WTC11 (cell line): Measurements from ENCODE around the gene INSL3. TPM values are rescaled to one million over a fixed set of nuclear protein-coding genes. Genes with fewer than 3 reads are reported as not detected.
"Not testable (repeated sequence)": the region's sequence is repeated elsewhere in the genome, so short reads cannot be mapped to it uniquely, and the experiment has no call there.

Experiments used
- ATAC-seq: fragments of 200-7000 bp; cut with Tn5 transposase; 2 replicates; pipeline ENCODE4 v1.10.0; 2021; ENCODE audit warnings: mild to moderate bottlenecking, moderate library complexity
- CTCF ChIA-PET: fragments of 300-600 bp; sonication (Branson Sonifier 250); formaldehyde crosslinking; loops from one replicate; lab custom pipeline; 2021; ENCODE audit warnings: antibody characterized with exemption; lab: Charles Lee
- POLR2A ChIA-PET: fragments of 350-600 bp; sonication (Branson Sonifier 250); formaldehyde crosslinking; loops from one replicate; lab custom pipeline; 2021; ENCODE audit warnings: antibody characterized with exemption; lab: Charles Lee
- DNase-seq: peaks from one replicate; pipeline ENCODE4 v3.0.0; 2021; ENCODE audit warnings: low spot score
- H3K27ac Mint-ChIP-seq: 2 replicates; pipeline ENCODE4 v1.8.0; 2021; ENCODE audit warnings: mixed read lengths
- H3K27me3 Mint-ChIP-seq: 2 replicates; pipeline ENCODE4 v1.8.0; 2021; ENCODE audit warnings: low read depth, mild to moderate bottlenecking, moderate library complexity, mixed read lengths
- H3K36me3 Mint-ChIP-seq: 2 replicates; pipeline ENCODE4 v1.8.0; 2021; ENCODE audit warnings: mixed read lengths
- H3K4me1 Mint-ChIP-seq: 2 replicates; pipeline ENCODE4 v1.8.0; 2022; ENCODE audit warnings: mixed read lengths
- H3K4me3 Mint-ChIP-seq: 2 replicates; pipeline ENCODE4 v1.8.0; 2021; ENCODE audit warnings: mild to moderate bottlenecking, moderate library complexity, mixed read lengths
- H3K9me3 Mint-ChIP-seq: 2 replicates; pipeline ENCODE4 v1.8.0; 2021; ENCODE audit warnings: mixed read lengths
- CBFB ChIP-seq: sonication (generic); formaldehyde crosslinking; IDR thresholded peaks from 2 replicates; pipeline ENCODE4 v1.8.1; 2022; ENCODE audit warnings: mild to moderate bottlenecking, low read depth, missing genetic modification reagents
- ELF4 ChIP-seq: sonication (generic); formaldehyde crosslinking; IDR thresholded peaks from 2 replicates; pipeline ENCODE4 v1.8.1; 2022; ENCODE audit warnings: low read depth, mild to moderate bottlenecking, moderate library complexity, missing genetic modification reagents
- FOXK1 ChIP-seq: sonication (generic); formaldehyde crosslinking; IDR thresholded peaks from 2 replicates; pipeline ENCODE4 v1.8.0; 2022; ENCODE audit warnings: mild to moderate bottlenecking, moderate library complexity, missing genetic modification reagents
- FOXP1 ChIP-seq: sonication (generic); formaldehyde crosslinking; IDR thresholded peaks from 2 replicates; pipeline ENCODE4 v1.8.0; 2022; ENCODE audit warnings: missing genetic modification reagents, mild to moderate bottlenecking, moderate library complexity, borderline replicate concordance
- GTF2I ChIP-seq: fragments of 250-450 bp; sonication (Bioruptor Pico); conservative IDR thresholded peaks from 2 replicates; pipeline ENCODE4 v1.4.0; 2021; ENCODE audit warnings: mild to moderate bottlenecking
- KAT7 ChIP-seq: sonication (generic); formaldehyde crosslinking; IDR thresholded peaks from 2 replicates; pipeline ENCODE4 v1.8.1; 2023; ENCODE audit warnings: missing genetic modification reagents, mild to moderate bottlenecking, borderline replicate concordance
- MXD4 ChIP-seq: fragments of 250-450 bp; sonication (Bioruptor Pico); IDR thresholded peaks from 2 replicates; pipeline ENCODE4 v1.8.0; 2021; ENCODE audit warnings: mild to moderate bottlenecking, moderate library complexity, borderline replicate concordance
- MYBL2 ChIP-seq: sonication (generic); formaldehyde crosslinking; IDR thresholded peaks from 2 replicates; pipeline ENCODE4 v1.8.1; 2023; ENCODE audit warnings: mild to moderate bottlenecking, moderate library complexity, missing genetic modification reagents
- PRDM15 ChIP-seq: sonication (generic); formaldehyde crosslinking; IDR thresholded peaks from 2 replicates; pipeline ENCODE4 v1.8.0; 2022; ENCODE audit warnings: missing genetic modification reagents
- SP1 ChIP-seq: sonication (generic); formaldehyde crosslinking; conservative IDR thresholded peaks from 2 replicates; pipeline ENCODE4 v1.8.1; 2022; ENCODE audit warnings: missing genetic modification reagents
- ZBTB43 ChIP-seq: sonication (generic); formaldehyde crosslinking; IDR thresholded peaks from 2 replicates; pipeline ENCODE4 v1.8.1; 2023; ENCODE audit warnings: mild to moderate bottlenecking, missing genetic modification reagents
- ZMAT4 ChIP-seq: fragments of 250-450 bp; sonication (Bioruptor Pico); IDR thresholded peaks from 2 replicates; pipeline ENCODE4 v1.9.0; 2021; ENCODE audit warnings: mild to moderate bottlenecking
- ZNF121 ChIP-seq: sonication (generic); formaldehyde crosslinking; IDR thresholded peaks from 2 replicates; pipeline ENCODE4 v1.8.0; 2023; ENCODE audit warnings: missing genetic modification reagents
- ZNF423 ChIP-seq: fragments of 250-450 bp; sonication (Bioruptor Pico); IDR thresholded peaks from 2 replicates; pipeline ENCODE4 v2.1.2; 2022; ENCODE audit warnings: mild to moderate bottlenecking, moderate library complexity
- total RNA-seq: library from RNA; stranded (reverse); gene quantifications from 3 replicates; pipeline ENCODE4 v1.2.3, GENCODE V29; 2021

INSL3 gene
- total RNA-seq, 1 experiment from 2014 or later: 0.79 TPM

- ChIA-PET POLR2A (no interaction called here), CTCF (interaction anchor here (1.2 to 2.7 kb wide), 3 partner anchors 12 to 74 kb away, joined by 3 to 6 read pairs (median 4); no protein-coding TSS in a partner anchor)
- Mint-ChIP-seq H3K36me3 (peaks cover 9% of the 10 kb centered on the region), H3K27ac (peak overlapping the region; percentile 58), H3K4me1 (peaks cover 11% of the 10 kb centered on the region), H3K27me3 (no peaks in the 10 kb centered on the region; the same call in 1 of the 2 replicates), H3K4me3 (peak overlapping the region; percentile 83), H3K9me3 (no peaks in the 10 kb centered on the region)
- DNase-seq (peak; percentile 96), ATAC-seq (peak; percentile 92)
- peak; percentile 48; the same call in 1 of the 2 replicates for TF ChIP-seq ZNF423 (CRISPR knock-in tag)
- TF ChIP-seq CBFB (CRISPR knock-in tag): no peak
- TF ChIP-seq ZBTB43 (CRISPR knock-in tag): no peak
- TF ChIP-seq MXD4 (CRISPR knock-in tag): no peak
- no peak for TF ChIP-seq ZMAT4 (CRISPR knock-in tag)
- peak; percentile 94 for TF ChIP-seq PRDM15 (CRISPR knock-in tag)
- peak; percentile 34; the same call in 1 of the 2 replicates for TF ChIP-seq MYBL2 (CRISPR knock-in tag)
- TF ChIP-seq KAT7 (CRISPR knock-in tag): no peak
- TF ChIP-seq FOXP1 (CRISPR knock-in tag): 0 out of 2 replicates have a peak, but pooled peaks have one; percentile 47
- TF ChIP-seq FOXK1 (CRISPR knock-in tag): peak; percentile 34; the same call in 1 of the 2 replicates
- peak; percentile 85 for TF ChIP-seq SP1 (CRISPR knock-in tag)
- TF ChIP-seq ELF4 (CRISPR knock-in tag): 0 out of 2 replicates have a peak, but pooled peaks have one; percentile 36
Measured at GRCh38 chr19:17778251-17778967, 42.9 kb downstream of the INSL3 start.

GRCh38 chr19:17777840-17778239 lies 43.5 kb downstream of the INSL3 start:
- H3K27ac Mint-ChIP-seq, H3K27me3 Mint-ChIP-seq, DNase-seq, ATAC-seq, H3K9me3 Mint-ChIP-seq, H3K36me3 Mint-ChIP-seq: not testable (repeated sequence)
- POLR2A ChIA-PET: interaction anchor here (0.7 kb wide), 1 partner anchor 211 kb away, joined by 8 read pairs; no protein-coding TSS in a partner anchor
- CTCF ChIA-PET: interaction anchor here (0.6 to 2.7 kb wide), 4 partner anchors 11 to 240 kb away, joined by 3 to 6 read pairs (median 5); no protein-coding TSS in a partner anchor
- Mint-ChIP-seq H3K4me3 (peak overlapping the region; percentile 83), H3K4me1 (peaks cover 11% of the 10 kb centered on the region)
- TF ChIP-seq ZNF121: peak; percentile 44; the same call in 1 of the 2 replicates
- peak; percentile 92 for TF ChIP-seq GTF2I (CRISPR knock-in tag)
